H1 (cell line): ENCODE measurements around the gene MAGI2. TPM values are rescaled to one million over a fixed set of nuclear protein-coding genes. Genes with fewer than 3 reads are reported as not detected.

Experiments used
- CTCF ChIP-seq, 3 experiments: IDR thresholded peaks; 1 replicate in 2 of 3; 2 replicates in 1 of 3; pipeline versions ENCODE4 v1.5.1 to v1.6.1; 2011; ENCODE audit warnings: low read length in 3 of 3, mild to moderate bottlenecking in 3 of 3, inconsistent platforms in 2 of 3, low read depth in 1 of 3, moderate library complexity in 1 of 3; ENCODE audit not compliant: insufficient read depth in 1 of 3; ENCODE audit errors: control extremely low read depth in 1 of 3
- RFX5 ChIP-seq: IDR thresholded peaks from 2 replicates; pipeline ENCODE4 v1.6.1; 2011; ENCODE audit warnings: low read depth, low read length, improper control_type of control experiment, borderline replicate concordance
- SP1 ChIP-seq: IDR thresholded peaks from 2 replicates; pipeline ENCODE4 v1.6.1; 2011; ENCODE audit warnings: low read depth, low read length
- polyA plus RNA-seq, 7 experiments: library from polyadenylated mRNA; depleted of rRNA in 3 of 7; stranded (reverse) in 5 of 7; unstranded in 2 of 7; fragments of >200 nt in 5 of 7; fragments of 200-250 nt in 2 of 7; gene quantifications; 1 replicate in 5 of 7; 2 replicates in 1 of 7; 4 replicates in 1 of 7; pipeline versions ENCODE4 v1.2.1 to v1.2.3, GENCODE V29; 2011 to 2013; ENCODE audit warnings: missing spikeins in 2 of 7, mixed read lengths in 2 of 7
- total RNA-seq: library from RNA; stranded (reverse); fragmentation: NEBNext Ultra II Directional; extraction: Animal tissue kit (Norgen Biotek cat#: 25700); gene quantifications from 2 replicates; pipeline ENCODE4 v1.2.1, GENCODE V29; 2021

Gene MAGI2
- total and polyA plus RNA-seq, 2 of the 8 experiments (the other 6 are each of a cell fraction or from before 2014, with no cell fraction given), result 6.0 to 27.3 TPM

GRCh38 chr7:78734626-78735025 lies 718.8 kb downstream of the MAGI2 start (continued):
- TF ChIP-seq CTCF (IDR thresholded peaks at IDR 0.05; ENCODE audit: control extremely low read depth in 1 of 3, insufficient read depth in 1 of 3, low read depth in 1 of 3, low read length in 3 of 3) (no peak), RFX5 (no peak), SP1 (no peak)
